Renal pelvis (tissue), 4 donors: ENCODE data around the gene NDUFV3. TPM values are rescaled to one million over a fixed set of nuclear protein-coding genes. Genes with fewer than 3 reads are reported as not detected.
"Not testable (repeated sequence)": the region's sequence is repeated elsewhere in the genome, so short reads cannot be mapped to it uniquely, and the experiment has no call there.

Experiments
- DNase-seq: peaks from one replicate; pipeline ENCODE4 v3.0.0-alpha.2; 2013
- polyA plus RNA-seq, 3 donors: library from polyadenylated mRNA; unstranded; fragments of 120-200 nt; gene quantifications; one replicate each; pipeline ENCODE4 v1.2.1, GENCODE V29; 2013; ENCODE audit not compliant: insufficient read length in 3 of 3

The NDUFV3 gene
- polyA plus RNA-seq, 3 donors, result 32.5 to 52.6 (median 51.1) TPM

- not testable (repeated sequence) for DNase-seq
Observed at GRCh38 chr21:42932378-42933136, 39.4 kb downstream of the NDUFV3 start.

- DNase-seq, result not testable (repeated sequence)
Observed at GRCh38 chr21:42933137-42933970, 40.2 kb downstream of the NDUFV3 start.

GRCh38 chr21:42933973-42934372, 40.9 kb downstream of the NDUFV3 start:
- DNase-seq, result not testable (repeated sequence)

- DNase-seq, result not testable (repeated sequence)
Observed at GRCh38 chr21:42936360-42936759, 43.3 kb downstream of the NDUFV3 start.

DNA sequence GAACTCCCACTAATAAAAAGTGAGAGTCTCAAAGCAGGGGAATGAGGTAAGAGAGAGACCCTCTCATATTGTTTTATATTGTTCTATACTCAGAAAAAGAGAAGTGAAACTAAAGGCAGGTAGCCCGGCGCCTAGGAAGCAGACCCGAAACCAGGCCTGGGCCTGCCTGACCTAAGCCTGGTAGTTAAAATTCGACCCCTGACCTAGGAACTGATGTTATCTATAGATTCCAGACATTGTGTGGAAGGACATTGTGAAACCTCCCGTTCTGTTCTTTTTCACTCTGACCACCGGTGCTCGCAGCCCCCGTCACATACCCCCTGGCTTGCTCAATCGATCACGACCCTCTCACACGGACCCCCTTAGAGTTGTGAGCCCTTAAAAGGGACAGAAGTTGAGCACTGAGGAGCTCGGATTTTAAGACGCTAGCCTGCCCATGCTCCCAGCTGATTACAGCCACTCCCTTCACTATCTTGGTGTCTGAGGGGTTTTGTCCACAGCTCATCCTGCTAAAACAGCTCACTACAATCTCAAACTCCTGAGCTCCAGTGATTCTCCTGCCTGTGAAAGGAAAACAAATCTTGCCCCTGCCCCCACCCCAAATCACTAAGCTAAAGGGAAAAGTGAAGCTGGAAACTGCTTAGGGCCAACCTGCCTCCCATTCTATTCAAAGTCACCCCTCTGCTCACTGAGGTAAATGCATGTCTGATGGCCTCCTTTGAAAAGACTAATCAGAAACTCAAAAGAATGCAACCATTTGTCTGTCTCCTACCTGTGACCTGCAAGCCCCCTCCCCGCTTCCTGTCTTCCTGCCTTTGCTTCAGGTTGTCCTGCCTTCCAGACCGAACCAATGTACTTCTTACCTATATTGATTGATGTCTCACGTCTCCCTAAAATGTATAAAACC, 44.2 kb downstream of the NDUFV3 start:
- DNase-seq, result not testable (repeated sequence)

DNA sequence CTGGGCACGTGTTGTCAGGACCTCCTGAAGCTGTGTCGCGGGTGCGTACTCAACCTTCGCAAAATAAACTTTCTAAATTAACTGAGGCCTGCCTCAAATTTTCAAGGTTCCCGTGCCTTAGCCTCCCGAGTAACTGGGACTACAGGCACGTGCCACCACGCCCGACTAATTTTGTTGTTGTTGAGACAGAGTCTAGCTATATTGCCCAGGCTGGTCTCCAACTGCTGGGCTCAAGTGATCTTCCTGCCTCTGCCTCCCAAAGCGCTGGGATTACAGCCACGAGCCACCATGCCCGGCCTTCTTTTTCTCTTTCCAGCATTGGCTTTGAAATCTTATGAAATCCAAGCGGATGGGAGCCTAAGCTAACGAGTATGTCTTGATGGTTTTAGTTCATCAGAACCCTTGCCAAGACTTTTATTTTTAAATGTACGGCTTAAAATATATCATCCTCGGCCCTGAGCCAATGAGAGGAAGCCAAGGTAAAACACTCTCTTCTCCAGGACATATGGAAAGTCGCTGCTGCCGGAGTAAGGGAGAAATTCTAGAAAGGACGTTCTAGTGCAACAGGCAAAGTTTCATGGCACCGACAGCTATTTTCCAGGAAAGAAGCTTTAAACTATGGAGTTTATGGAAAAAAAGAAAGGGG, 45.0 kb downstream of the NDUFV3 start:
- no peak for DNase-seq

- DNase-seq, result not testable (repeated sequence)
Observed at GRCh38 chr21:42938606-42938995, 45.5 kb downstream of the NDUFV3 start.

GRCh38 chr21:42939582-42940413, 46.7 kb downstream of the NDUFV3 start:
- peak; percentile 81 for DNase-seq

DNA sequence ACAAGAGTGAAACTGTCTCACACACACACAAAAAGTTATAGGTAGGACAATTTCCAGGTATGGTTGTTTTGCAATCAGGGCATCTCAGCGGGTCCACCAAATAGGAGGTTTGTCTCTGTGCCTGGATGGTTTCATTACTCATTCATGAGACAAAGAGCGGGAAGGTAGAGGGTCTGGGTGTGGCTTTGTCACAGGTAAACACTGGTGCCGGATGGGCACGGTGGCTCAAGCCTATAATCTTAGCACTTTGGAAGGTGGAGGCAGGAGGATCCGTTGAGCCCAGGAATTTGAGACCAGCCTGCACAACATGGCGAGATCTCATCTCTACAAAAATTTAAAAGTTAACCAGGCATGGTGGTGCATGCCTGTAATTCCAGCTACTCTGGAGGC, 48.6 kb downstream of the NDUFV3 start:
- no peak for DNase-seq

- no peak for DNase-seq
Observed at GRCh38 chr21:42942244-42942643, 49.1 kb downstream of the NDUFV3 start.

GRCh38 chr21:42949094-42949755, 56.1 kb downstream of the NDUFV3 start:
- not testable (repeated sequence) for DNase-seq

- DNase-seq, result not testable (repeated sequence)
Observed at GRCh38 chr21:42951193-42951592, 58.1 kb downstream of the NDUFV3 start.

GRCh38 chr21:42956824-42957630, 63.9 kb downstream of the NDUFV3 start:
- DNase-seq, result no peak

DNA sequence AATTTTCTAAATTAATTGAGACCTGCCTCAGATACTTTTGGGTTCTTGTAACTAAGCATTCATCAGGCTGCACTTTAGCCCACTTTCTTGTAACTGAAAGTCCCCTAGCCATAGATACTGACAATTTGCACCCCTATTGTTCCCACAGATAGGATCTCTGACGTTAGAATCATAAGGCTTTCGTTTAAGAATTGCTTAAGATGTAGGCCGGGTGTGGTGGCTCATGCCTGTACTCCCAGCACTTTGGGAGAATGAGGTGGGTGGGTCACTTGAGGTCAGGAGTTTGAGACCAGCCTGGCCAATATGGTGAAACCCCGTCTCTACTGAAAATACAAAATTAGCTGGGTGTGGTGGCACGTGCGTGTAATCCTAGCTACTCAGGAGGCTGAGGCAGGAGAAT, 65.0 kb downstream of the NDUFV3 start:
- not testable (repeated sequence) for DNase-seq

DNA sequence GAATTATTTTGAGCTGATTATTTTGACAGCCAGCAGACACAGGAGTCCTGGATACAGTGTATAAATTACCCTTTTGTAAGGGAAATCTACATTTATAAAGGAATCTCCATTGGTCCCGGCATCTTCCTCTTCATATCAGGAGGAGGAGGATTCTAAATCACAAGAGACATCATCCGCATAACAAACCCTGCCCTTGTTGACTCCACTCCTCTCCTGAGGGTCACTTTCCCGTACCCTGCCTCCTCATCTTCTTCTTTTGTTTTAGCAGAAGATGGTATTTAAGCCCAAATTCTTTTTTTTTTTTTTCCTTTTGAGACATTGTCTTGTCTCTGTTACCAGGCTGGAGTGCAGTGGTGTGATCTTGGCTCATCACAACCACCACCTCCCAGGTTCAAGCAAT, 66.6 kb downstream of the NDUFV3 start:
- DNase-seq, result no peak

- DNase-seq, result no peak
Observed at GRCh38 chr21:42962380-42963007, 69.4 kb downstream of the NDUFV3 start.
